GM19467 (cell line): ENCODE data around the gene NUDCD2.
"Not testable (repeated sequence)": the region's sequence is repeated elsewhere in the genome, so short reads cannot be mapped to it uniquely, and the experiment has no call there.

ENCODE experiments used
- ATAC-seq: cut with Tn5 transposase; IDR thresholded peaks from one replicate; pipeline ENCODE4 v1.9.1; 2021; ENCODE audit warnings: mild to moderate bottlenecking, moderate library complexity; ENCODE audit not compliant: unreplicated experiment

NUDCD2 gene

DNA sequence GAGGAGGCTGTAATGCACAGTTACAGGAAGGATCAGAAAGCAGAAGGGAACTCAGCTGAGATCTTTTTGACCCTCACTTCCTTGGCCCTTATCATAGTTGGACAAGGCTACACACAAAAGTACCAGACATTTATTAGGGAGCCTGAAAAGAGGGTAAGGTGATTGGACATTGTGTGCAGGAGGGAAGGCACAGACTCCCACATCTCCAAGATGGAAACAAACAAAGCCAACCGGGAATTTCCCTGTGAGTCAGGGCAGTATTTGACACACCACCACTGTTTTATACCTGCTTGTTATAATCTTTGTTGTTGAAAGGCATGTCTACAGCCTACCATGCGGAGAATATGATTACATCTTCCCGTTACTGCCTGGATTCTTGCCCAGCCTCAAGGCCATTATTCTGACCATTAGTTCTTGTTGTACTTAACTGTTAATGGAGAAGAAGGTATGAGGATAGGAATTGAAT, 25.5 kb downstream of the NUDCD2 start:
- ATAC-seq: no peak

DNA sequence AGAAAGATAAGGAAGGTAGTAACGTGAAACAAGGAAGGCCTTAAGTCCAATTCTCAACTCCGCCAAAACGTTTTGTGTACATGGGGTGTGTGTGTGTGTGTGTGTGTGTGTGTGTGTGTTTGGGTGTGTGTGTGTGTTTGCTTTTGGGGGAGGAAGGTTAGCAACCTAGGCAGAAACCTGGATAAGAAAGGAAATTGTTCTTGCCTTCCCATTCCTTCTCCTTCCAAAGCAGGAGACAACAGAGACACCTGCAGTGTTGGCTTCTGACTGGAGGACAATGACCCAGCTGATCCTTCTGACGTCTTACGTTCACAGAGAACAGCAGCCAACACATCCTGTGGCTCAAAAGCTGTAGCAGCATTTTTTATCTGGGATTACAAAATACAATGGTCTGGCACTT, 26.6 kb downstream of the NUDCD2 start:
- no peak for ATAC-seq

DNA sequence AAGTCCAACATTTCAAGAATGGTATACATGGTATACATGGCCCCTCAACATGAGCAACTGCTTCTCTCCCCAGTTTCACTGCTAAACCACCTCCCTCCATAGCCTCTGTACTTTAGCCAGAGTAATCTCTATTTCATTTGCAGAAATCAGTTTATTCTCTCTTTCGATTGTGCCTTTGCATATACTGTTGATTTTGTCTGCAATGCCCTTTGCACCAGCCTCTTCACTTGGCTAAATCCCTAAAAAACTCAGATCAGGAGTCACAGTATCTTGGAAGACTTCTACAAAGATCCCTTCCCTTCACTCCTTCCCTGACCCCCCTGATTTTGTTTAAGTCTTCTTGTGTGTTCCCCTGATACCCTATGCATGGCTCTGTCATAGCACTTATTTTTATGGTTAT, 27.4 kb downstream of the NUDCD2 start:
- no peak for ATAC-seq

DNA sequence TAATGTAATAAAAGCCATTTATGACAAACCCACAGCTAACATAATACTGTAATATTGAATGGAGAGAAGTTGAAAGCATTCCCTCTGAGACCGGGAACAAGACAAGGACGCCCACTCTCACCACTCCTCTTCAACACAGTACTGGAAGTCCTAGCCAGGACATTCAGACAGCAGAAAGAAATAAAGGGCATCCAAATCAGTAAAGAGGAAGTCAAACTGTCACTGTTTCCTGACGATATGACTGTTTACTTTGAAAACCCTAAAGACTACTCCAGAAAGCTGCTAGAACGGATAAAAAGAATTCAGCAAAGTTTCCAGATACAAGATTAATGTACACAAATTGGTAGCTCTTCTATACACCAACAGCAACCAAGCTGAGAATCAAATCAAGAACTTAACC, 33.8 kb downstream of the NUDCD2 start:
- ATAC-seq: not testable (repeated sequence)

DNA sequence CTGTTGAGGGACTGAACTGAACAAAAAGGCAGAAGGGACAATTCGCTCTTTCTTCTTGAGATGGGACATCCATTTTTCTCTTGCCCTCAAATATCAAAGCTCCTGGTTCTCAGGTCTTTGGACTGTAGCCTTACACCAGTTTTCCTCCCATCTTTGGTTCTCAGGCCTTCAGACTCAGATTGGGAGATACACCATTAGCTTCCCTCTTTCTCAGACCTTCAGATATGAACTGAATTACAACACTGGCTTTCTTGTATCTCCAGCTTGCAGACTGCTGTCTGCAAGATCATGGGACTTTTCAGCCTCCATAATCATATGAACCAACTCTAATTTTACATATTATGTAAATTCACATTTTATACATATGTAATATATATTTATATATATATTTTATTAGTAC, 35.1 kb downstream of the NUDCD2 start:
- no peak for ATAC-seq

DNA sequence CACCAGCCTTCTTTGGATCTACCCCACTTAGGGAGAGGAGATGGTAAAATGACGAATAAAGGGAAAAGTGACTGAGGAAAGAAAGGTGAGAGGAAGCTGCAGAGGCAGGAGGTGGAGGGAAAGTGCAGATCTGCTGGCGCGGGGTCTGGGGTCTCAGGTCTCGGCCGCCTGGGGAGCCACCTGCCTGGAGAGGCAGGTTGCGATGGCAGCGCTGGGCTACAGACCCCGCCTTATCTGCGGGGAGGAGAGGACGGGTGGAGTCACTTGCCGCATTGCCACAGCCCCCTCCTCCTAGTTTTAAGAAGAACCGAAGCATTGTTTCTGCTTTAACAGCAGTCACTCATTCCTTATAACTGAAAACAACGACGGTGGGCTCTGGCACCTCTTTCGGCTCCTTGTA, 44.2 kb downstream of the NUDCD2 start:
- ATAC-seq: not testable (repeated sequence)

DNA sequence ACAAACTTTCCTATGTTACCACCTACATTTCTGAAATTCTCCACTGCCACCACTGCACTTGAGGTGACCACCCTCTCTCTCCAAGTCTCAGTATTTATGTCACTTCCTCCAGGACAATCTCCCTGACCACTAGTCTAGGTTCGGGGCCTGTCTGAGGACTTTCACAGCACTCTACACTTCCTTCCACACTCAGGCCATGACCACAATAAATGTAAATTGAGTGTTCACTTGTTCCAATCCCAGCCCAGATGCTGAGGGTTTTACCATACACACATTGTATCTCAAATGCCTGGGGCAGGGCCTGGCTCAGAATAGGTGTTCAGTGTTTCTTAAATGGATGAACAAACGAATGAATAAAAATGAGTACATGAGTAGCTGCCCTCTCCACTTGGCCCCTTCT, 49.4 kb downstream of the NUDCD2 start:
- ATAC-seq: no peak

DNA sequence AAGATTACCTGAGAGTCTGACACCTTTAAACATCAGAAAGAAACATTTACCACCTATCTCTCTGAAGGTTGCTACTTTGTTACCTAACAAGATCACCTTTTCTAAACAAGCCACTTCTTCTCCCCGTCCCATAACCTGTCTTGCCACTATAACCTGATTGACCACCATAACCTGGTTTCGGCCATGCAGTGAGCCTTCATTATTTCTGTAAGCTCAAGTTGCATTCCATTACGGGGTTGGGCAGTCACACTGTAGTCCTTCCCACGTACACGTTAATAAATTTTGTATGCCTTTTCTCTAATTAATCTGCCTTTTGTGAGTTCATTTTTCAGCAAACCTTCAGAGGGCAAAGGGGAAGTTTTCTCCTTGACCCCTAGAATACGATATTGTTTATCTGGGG, 50.5 kb downstream of the NUDCD2 start:
- no peak for ATAC-seq

DNA sequence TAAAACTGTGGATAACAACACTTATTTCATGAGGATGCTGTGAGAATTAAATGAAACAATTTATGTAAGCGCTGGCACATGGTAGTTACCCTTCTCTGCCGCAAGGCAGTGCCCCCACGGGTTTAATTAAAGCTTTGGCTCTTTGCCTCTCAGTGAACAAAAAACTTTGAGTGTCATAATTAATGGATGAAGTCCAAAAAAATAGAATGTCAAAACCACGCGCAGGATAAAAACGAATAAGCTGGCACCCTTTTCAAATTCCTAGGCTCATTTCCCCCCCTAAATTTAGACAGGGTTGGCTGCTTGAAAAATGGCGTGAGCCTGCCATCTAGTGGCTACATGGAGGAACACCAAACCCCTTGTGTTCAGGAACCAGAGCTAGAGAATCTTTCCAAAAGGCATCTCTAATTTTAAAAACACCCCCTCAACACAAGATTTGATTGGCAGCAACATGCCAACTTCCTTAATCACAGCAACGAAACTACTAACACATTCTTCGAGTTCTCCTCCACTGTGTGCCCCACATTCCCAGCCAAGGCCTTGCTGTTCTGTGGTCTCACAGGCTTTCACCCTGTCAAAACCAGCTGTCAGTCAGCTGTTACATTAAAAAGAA, 51.5 kb downstream of the NUDCD2 start:
- peak; percentile 55 for ATAC-seq

DNA sequence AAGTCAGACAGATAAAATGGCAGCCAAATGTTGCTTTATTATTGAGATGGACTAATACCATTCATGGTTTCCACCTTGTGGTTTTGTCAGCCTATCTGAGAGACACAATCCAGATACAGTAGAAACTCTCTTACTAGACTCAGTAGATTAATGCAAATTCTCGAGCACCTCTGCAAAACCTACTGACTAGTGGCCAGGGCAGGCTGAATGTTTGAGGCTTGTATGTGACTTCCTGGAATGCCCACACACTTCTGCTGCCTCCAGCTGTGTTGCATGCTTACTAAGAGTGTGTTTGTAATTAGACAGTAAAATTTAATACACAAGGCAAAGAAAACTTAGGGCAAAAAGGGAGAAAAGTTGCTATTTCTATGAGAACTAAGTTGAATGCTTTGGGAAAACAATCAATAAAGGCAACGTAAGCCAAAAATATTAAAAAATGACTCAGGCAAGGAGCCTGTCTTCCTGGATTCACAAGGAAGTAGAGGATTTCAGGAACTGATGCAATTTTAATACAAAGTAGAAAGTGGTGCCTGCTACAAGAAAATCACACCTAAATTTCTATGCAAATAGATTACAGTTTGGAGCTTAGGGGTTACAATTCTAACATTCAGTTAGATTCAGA, 52.8 kb downstream of the NUDCD2 start:
- ATAC-seq: peak; percentile 82

DNA sequence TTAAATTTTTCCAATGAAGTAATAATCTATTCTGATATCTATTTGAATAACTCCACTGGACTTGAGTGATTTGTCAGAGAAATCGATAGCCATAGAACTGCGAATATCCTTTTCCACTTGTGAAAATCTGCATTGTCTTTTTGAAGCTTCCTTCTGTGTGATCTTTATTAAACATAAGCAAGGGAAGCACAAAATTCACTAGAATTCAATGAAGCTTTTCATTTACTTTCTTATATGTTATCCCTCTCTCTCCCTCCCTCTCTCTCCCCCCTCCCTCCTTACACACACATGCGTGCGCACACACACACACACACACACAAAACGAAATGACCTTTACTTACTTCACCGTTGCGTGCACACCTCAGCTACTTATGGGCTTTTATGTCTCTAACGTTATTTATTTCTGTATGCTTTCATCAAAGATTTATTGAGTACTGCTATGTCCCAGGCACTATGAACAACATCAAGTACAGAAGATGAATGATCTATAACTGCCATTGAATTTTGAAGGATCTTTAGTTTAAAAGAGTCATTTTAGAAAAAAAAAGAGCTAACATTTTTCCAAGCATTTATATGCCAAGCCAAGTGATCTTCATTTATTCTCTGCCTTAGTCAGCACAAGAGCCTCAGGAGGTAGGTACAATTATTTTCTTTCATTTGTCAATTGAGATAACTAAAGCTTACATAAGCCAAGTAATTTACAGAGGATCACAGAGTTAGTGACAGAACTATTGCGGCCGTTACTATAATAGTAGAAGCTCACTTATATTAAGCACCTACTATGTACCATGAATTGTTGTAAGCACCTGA, 55.3 kb downstream of the NUDCD2 start:
- no peak for ATAC-seq

DNA sequence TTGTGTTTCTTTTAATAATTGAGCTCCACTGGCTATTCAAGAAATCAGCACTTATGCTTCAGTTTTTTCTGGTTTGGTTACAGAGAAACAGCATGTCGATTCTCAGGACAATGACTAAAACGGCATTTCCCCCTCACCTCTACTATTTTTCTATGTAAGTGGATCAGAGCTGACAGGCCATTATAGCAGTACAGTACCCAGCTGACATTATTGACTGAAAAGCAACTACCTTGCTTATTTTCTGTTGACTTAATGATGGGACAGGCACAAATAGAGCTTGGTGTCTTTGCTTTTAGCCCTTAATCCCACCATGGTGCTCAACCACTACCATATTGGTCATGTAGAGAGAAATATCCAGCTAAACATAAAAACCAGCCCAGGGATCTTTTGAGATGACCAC, 57.9 kb downstream of the NUDCD2 start:
- no peak for ATAC-seq

DNA sequence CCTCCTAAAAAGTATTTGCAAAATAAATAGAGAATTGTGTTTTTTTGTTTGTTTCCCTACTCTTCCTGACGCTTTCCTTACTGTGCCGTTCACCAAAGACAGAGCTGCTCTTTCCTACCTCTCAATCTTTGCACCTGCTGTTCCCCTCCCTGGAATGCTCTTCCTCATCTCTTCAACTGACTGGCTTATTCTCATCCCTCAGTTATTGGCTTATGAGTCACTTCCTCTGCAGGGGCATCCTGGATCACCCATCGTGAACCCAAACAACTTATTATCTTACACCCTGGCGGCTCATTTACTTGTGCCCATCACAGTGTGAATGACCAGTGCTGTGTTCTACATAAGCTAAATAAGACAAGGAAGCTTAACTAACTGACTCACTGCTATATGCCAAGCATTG, 58.6 kb downstream of the NUDCD2 start:
- no peak for ATAC-seq

DNA sequence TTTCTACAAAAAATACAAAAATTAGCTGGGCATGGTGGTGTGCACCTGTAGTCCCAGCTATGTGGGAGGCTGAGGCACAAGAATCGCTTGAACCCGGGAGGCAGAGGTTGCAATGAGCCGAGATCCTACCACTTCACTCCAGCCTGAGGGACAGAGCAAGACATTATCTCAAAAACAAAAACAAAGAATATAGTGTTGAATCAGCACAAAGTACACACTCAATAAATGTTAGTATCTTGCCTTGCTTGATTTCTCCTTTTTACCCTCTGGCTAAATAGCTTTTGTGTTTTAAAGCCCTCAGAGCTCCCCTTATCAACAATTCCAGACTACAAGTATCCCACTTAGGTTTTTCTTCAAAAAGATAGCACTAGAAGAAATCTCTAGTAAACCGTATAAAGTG, 60.0 kb downstream of the NUDCD2 start:
- ATAC-seq: no peak

DNA sequence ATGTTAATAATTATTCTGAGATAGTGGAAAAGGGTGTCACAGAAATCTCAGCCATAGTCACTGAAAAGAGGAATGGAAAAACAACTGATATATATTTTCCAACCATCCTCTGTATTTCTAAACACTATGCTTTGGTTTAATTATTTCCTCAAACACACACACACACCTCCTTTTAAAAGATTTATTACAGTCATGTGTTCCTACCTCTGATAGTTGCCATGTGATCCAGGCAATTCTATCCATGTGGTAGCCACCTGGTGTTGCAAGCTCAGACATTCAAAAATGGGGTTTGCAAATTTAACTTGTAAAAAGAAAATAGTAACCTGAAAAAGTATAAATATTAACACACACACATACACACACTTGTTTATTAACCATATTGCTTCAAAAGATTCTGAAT, 62.5 kb downstream of the NUDCD2 start:
- no peak for ATAC-seq

DNA sequence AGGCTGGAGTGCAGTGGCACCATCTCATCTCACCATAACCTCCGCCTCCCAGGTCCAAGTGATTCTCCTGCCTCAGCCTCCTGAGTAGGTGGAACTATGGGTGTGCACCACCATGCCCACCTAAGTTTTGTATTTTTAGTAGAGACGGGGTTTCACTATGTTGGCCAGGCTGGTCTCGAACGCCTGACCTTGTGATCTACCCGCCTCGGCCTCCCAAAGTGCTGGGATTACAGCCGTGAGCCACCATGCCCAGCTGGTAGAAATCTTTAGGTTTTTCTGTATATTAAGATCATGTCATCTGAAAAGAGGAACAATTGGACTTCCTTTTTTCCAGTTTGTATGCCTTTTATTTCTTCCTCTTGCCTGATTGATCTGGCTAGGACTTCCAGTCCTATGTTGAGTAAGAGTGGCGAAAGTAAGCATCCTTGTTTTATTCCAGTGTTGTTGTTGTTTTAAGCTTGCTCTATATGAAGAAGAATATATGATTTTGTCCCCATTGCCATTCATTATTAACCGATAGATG, 63.0 kb downstream of the NUDCD2 start:
- ATAC-seq: not testable (repeated sequence)
